Activated T-cell treated with anti-CD3 and anti-CD28 coated beads, Interleukin-2, amount 50 U/mL, for 72 hours (primary cell): ENCODE results near the gene MAPRE3. TPM values are rescaled to one million over a fixed set of nuclear protein-coding genes. Genes with fewer than 3 reads are reported as not detected.
"Not testable (repeated sequence)": the region's sequence is repeated elsewhere in the genome, so short reads cannot be mapped to it uniquely, and the experiment has no call there.

Source experiments
- ATAC-seq, 2 donors: fragments of 150-1000 bp; cut with Tn5 transposase; replicated peaks in 1 of 2; 2 replicates each; pipeline ENCODE4 v1.10.0; 2021; ENCODE audit warnings: moderate library complexity in 2 of 2, mild to moderate bottlenecking in 1 of 2
- DNase-seq, 2 donors: peaks; one replicate each; pipeline ENCODE4 v3.0.0; 2021 to 2022; ENCODE audit warnings: mixed read lengths in 1 of 2
- H3K27ac Mint-ChIP-seq: one replicate; pipeline ENCODE4 v1.8.0; 2022; ENCODE audit warnings: mild to moderate bottlenecking, moderate library complexity, mixed read lengths
- H3K27me3 Mint-ChIP-seq: one replicate; pipeline ENCODE4 v1.8.0; 2022; ENCODE audit warnings: low read depth, mixed read lengths
- H3K36me3 Mint-ChIP-seq, 2 donors: one replicate each; pipeline ENCODE4 v1.8.0; 2022; ENCODE audit warnings: mixed read lengths in 2 of 2, mild to moderate bottlenecking in 1 of 2; ENCODE audit not compliant: insufficient read depth in 2 of 2
- H3K4me1 Mint-ChIP-seq: one replicate; pipeline ENCODE4 v1.8.0; 2022; ENCODE audit warnings: low read depth, mixed read lengths
- H3K4me3 Mint-ChIP-seq, 2 donors: one replicate each; pipeline ENCODE4 v1.8.0; 2022; ENCODE audit warnings: mild to moderate bottlenecking in 2 of 2, mixed read lengths in 2 of 2, moderate library complexity in 2 of 2
- H3K9me3 Mint-ChIP-seq, 2 donors: one replicate each; pipeline ENCODE4 v1.8.0; 2022; ENCODE audit warnings: mixed read lengths in 2 of 2
- total RNA-seq, 2 donors: library from RNA; stranded (reverse); gene quantifications; one replicate each; pipeline ENCODE4 v1.2.3, GENCODE V29; 2022

MAPRE3 gene
- 1 to 10 TPM; 4.8 to 5.3 TPM for total RNA-seq

- Mint-ChIP-seq H3K9me3 (no peaks in the 10 kb centered on the region), H3K4me3 (peak within 1 kb of the TSS; percentile 82 to 89), H3K36me3 (no peaks in the 10 kb centered on the region), H3K27ac (no peak within 1 kb of the TSS), H3K27me3 (peaks cover 38% of the 10 kb centered on the region), H3K4me1 (peaks cover 16% of the 10 kb centered on the region)
- DNase-seq (peak; percentile 85), ATAC-seq (peak; percentile 89 to 91)
These were observed at the start of gene MAPRE3 for GRCh38 chr2:26970244-26970927. TSS of gene MAPRE3 (plus strand) at chr2:26970637. CDS start at chr2:27022219, 51,582 bp downstream.

- H3K27ac Mint-ChIP-seq = no peak overlapping the region
- H3K27me3 Mint-ChIP-seq = peaks cover 24% of the 10 kb centered on the region
- ATAC-seq = no peak
- no peaks in the 10 kb centered on the region for H3K9me3 Mint-ChIP-seq
- H3K4me3 Mint-ChIP-seq = no peak overlapping the region
- DNase-seq = no peak
- peaks cover 10% of the 10 kb centered on the region for H3K4me1 Mint-ChIP-seq
- no peaks in the 10 kb centered on the region for H3K36me3 Mint-ChIP-seq
These were observed 49.1 kb upstream of the MAPRE3 start for GRCh38 chr2:26921323-26921722.

GRCh38 chr2:26922405-26923188, 47.8 kb upstream of the MAPRE3 start:
- peak; percentile 64 to 69 for ATAC-seq
- H3K27ac Mint-ChIP-seq = no peak overlapping the region
- H3K36me3 Mint-ChIP-seq = no peaks in the 10 kb centered on the region
- DNase-seq = peak; percentile 35
- H3K9me3 Mint-ChIP-seq = no peaks in the 10 kb centered on the region
- peaks cover 10% of the 10 kb centered on the region for H3K4me1 Mint-ChIP-seq
- H3K4me3 Mint-ChIP-seq = no peak overlapping the region
- peaks cover 24% of the 10 kb centered on the region for H3K27me3 Mint-ChIP-seq

- not testable (repeated sequence) for H3K9me3 Mint-ChIP-seq, H3K4me3 Mint-ChIP-seq, DNase-seq, H3K36me3 Mint-ChIP-seq, H3K27ac Mint-ChIP-seq, ATAC-seq
- peaks cover 24% of the 10 kb centered on the region for H3K27me3 Mint-ChIP-seq
- peaks cover 10% of the 10 kb centered on the region for H3K4me1 Mint-ChIP-seq
These were observed 47.3 kb upstream of the MAPRE3 start for GRCh38 chr2:26923189-26923466.

- ATAC-seq = no peak
- DNase-seq = no peak
- Mint-ChIP-seq H3K4me1 (peaks cover 10% of the 10 kb centered on the region), H3K4me3 (no peak overlapping the region), H3K27me3 (peaks cover 24% of the 10 kb centered on the region), H3K27ac (no peak overlapping the region), H3K36me3 (no peaks in the 10 kb centered on the region), H3K9me3 (no peaks in the 10 kb centered on the region)
These were observed 45.7 kb upstream of the MAPRE3 start for GRCh38 chr2:26924731-26925099.

GRCh38 chr2:26925100-26925791, 45.2 kb upstream of the MAPRE3 start:
- DNase-seq (no peak), ATAC-seq (no peak)
- Mint-ChIP-seq H3K27me3 (peaks cover 24% of the 10 kb centered on the region), H3K27ac (no peak overlapping the region), H3K4me1 (peaks cover 10% of the 10 kb centered on the region), H3K9me3 (no peaks in the 10 kb centered on the region), H3K4me3 (no peak overlapping the region), H3K36me3 (no peaks in the 10 kb centered on the region)

GRCh38 chr2:26927221-26927620, 43.2 kb upstream of the MAPRE3 start:
- DNase-seq (no peak), ATAC-seq (no peak)
- no peaks in the 10 kb centered on the region for H3K36me3 Mint-ChIP-seq
- H3K4me3 Mint-ChIP-seq = no peak overlapping the region
- H3K9me3 Mint-ChIP-seq = no peaks in the 10 kb centered on the region
- H3K27ac Mint-ChIP-seq = no peak overlapping the region
- peaks cover 10% of the 10 kb centered on the region for H3K4me1 Mint-ChIP-seq
- H3K27me3 Mint-ChIP-seq = peaks cover 14% of the 10 kb centered on the region

GRCh38 chr2:26932974-26933373, 37.5 kb upstream of the MAPRE3 start:
- no peak for ATAC-seq
- Mint-ChIP-seq H3K4me3 (no peak overlapping the region), H3K9me3 (no peaks in the 10 kb centered on the region), H3K27me3 (peaks cover 14% of the 10 kb centered on the region), H3K27ac (no peak overlapping the region), H3K36me3 (no peaks in the 10 kb centered on the region), H3K4me1 (no peaks in the 10 kb centered on the region)
- DNase-seq = no peak

GRCh38 chr2:26933431-26934334, 36.8 kb upstream of the MAPRE3 start:
- Mint-ChIP-seq H3K9me3 (no peaks in the 10 kb centered on the region), H3K4me3 (no peak overlapping the region), H3K4me1 (no peaks in the 10 kb centered on the region), H3K27ac (no peak overlapping the region), H3K27me3 (peaks cover 14% of the 10 kb centered on the region), H3K36me3 (no peaks in the 10 kb centered on the region)
- no peak for ATAC-seq
- DNase-seq = no peak

- DNase-seq (no peak), ATAC-seq (no peak)
- H3K4me1 Mint-ChIP-seq = no peaks in the 10 kb centered on the region
- H3K9me3 Mint-ChIP-seq = no peaks in the 10 kb centered on the region
- H3K27ac Mint-ChIP-seq = no peak overlapping the region
- H3K36me3 Mint-ChIP-seq = no peaks in the 10 kb centered on the region
- H3K27me3 Mint-ChIP-seq = peaks cover 14% of the 10 kb centered on the region
- H3K4me3 Mint-ChIP-seq = no peak overlapping the region
These were observed 36.1 kb upstream of the MAPRE3 start for GRCh38 chr2:26934335-26934724.

GRCh38 chr2:26934985-26935384, 35.5 kb upstream of the MAPRE3 start:
- Mint-ChIP-seq H3K9me3 (no peaks in the 10 kb centered on the region), H3K4me3 (no peak overlapping the region), H3K4me1 (no peaks in the 10 kb centered on the region), H3K27me3 (peaks cover 18% of the 10 kb centered on the region), H3K27ac (no peak overlapping the region), H3K36me3 (no peaks in the 10 kb centered on the region)
- no peak for DNase-seq
- no peak for ATAC-seq

- Mint-ChIP-seq H3K27me3 (peaks cover 23% of the 10 kb centered on the region), H3K36me3 (no peaks in the 10 kb centered on the region), H3K4me1 (no peaks in the 10 kb centered on the region), H3K27ac (no peak overlapping the region), H3K4me3 (no peak overlapping the region), H3K9me3 (no peaks in the 10 kb centered on the region)
- no peak for DNase-seq
- ATAC-seq = no peak
These were observed 33.6 kb upstream of the MAPRE3 start for GRCh38 chr2:26936855-26937254.
